ENCODE results near the gene SAP30L. TPM values are rescaled to one million over a fixed set of nuclear protein-coding genes. Genes with fewer than 3 reads are reported as not detected.

Gene SAP30L
- total RNA-seq, 6 experiments from 2014 or later, result 23.3 to 31.5 (median 28.1) TPM

- Mint-ChIP-seq H3K36me3 (ENCODE audit: low read depth) (no peaks in the 10 kb centered on the region), H3K27ac (no peak overlapping the region), H3K27me3 (ENCODE audit: insufficient read depth) (peaks cover 81% of the 10 kb centered on the region), H3K4me1 (ENCODE audit: low read depth) (peaks cover 7% of the 10 kb centered on the region), H3K4me3 (no peak overlapping the region), H3K9me3 (no peaks in the 10 kb centered on the region)
- no peak for DNase-seq
- no peak for TF ChIP-seq CTCF (IDR thresholded peaks at IDR 0.05)
Observed at GRCh38 chr5:154481584-154482381, 36.0 kb downstream of the SAP30L start.

GRCh38 chr5:154482528-154483449 lies 37.0 kb downstream of the SAP30L start:
- Mint-ChIP-seq H3K27me3 (ENCODE audit: insufficient read depth) (peaks cover 81% of the 10 kb centered on the region), H3K4me1 (ENCODE audit: low read depth) (no peaks in the 10 kb centered on the region)
- no peak for TF ChIP-seq CTCF (IDR thresholded peaks at IDR 0.05)

GRCh38 chr5:154483654-154484392 lies 38.0 kb downstream of the SAP30L start:
- Mint-ChIP-seq H3K27me3 (ENCODE audit: insufficient read depth) (peaks cover 79% of the 10 kb centered on the region), H3K4me3 (no peak overlapping the region), H3K4me1 (ENCODE audit: low read depth) (no peaks in the 10 kb centered on the region), H3K36me3 (ENCODE audit: low read depth) (no peaks in the 10 kb centered on the region), H3K27ac (no peak overlapping the region), H3K9me3 (no peaks in the 10 kb centered on the region)
- no peak for DNase-seq
- TF ChIP-seq CTCF (IDR thresholded peaks at IDR 0.05), result no peak

More at GRCh38 chr5:154482528-154483449, 37.0 kb downstream of the SAP30L start:
- H3K4me3 Mint-ChIP-seq, result no peak overlapping the region
- no peaks in the 10 kb centered on the region for H3K9me3 Mint-ChIP-seq
- H3K27ac Mint-ChIP-seq, result no peak overlapping the region
- H3K36me3 Mint-ChIP-seq (ENCODE audit: low read depth), result no peaks in the 10 kb centered on the region
- DNase-seq, result no peak

- Mint-ChIP-seq H3K27ac (no peak overlapping the region), H3K4me1 (ENCODE audit: low read depth) (no peaks in the 10 kb centered on the region), H3K4me3 (no peak overlapping the region), H3K9me3 (no peaks in the 10 kb centered on the region), H3K36me3 (ENCODE audit: low read depth) (no peaks in the 10 kb centered on the region), H3K27me3 (ENCODE audit: insufficient read depth) (peaks cover 77% of the 10 kb centered on the region)
- DNase-seq, result no peak
- no peak for TF ChIP-seq CTCF (IDR thresholded peaks at IDR 0.05)
Observed at GRCh38 chr5:154484393-154485095, 38.7 kb downstream of the SAP30L start.

- Mint-ChIP-seq H3K4me3 (no peak overlapping the region), H3K36me3 (ENCODE audit: low read depth) (no peaks in the 10 kb centered on the region), H3K27ac (no peak overlapping the region), H3K27me3 (ENCODE audit: insufficient read depth) (peaks cover 77% of the 10 kb centered on the region), H3K9me3 (no peaks in the 10 kb centered on the region), H3K4me1 (ENCODE audit: low read depth) (no peaks in the 10 kb centered on the region)
- DNase-seq, result no peak
- TF ChIP-seq CTCF (IDR thresholded peaks at IDR 0.05), result no peak
Observed at GRCh38 chr5:154485096-154485491, 39.3 kb downstream of the SAP30L start.
